ENCODE measurements around the gene DPP4. TPM values are rescaled to one million over a fixed set of nuclear protein-coding genes. Genes with fewer than 3 reads are reported as not detected.

The DPP4 gene
- total RNA-seq, 4 donors from 2014 or later, result 1.6 to 5.3 (median 3.8) TPM

GRCh38 chr2:162044586-162044985 is 29.4 kb downstream of the DPP4 start:
- Histone ChIP-seq H3K27ac (no peak overlapping the region), H3K36me3 (no peaks in the 10 kb centered on the region), H3K4me3 (no peak overlapping the region), H3K27me3 (no peaks in the 10 kb centered on the region), H3K9me3 (no peaks in the 10 kb centered on the region), H3K4me1 (peaks cover 8% of the 10 kb centered on the region)
- DNase-seq (ENCODE audit: low spot score in 2 of 2), result no peak
- WGBS, result 87% methylated on average over 4 of the region's 4 CpGs
- TF ChIP-seq EP300 (IDR thresholded peaks at IDR 0.05) (no peak), POLR2AphosphoS5 (IDR thresholded peaks at IDR 0.05) (no peak), POLR2A (IDR thresholded peaks at IDR 0.05) (no peak)

DNA sequence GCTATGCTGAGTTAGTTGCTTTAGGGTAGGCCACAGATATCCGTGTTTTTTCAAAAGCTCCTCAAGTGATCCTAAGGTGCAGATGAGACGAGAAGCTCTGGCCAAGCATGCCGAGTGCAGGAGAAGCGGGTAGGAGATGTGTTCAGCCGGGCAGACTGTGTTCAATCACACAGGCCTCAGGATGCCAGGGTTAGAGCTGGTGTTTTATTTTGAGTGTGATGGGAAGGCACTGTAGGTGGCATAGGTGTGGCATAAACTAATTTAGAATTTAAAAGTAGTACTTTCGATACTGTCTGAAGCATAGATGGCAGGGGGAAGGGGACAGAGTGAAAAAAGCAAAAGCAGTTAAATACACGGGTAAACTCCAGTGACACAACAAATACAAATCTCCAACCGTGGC is 30.9 kb downstream of the DPP4 start:
- Histone ChIP-seq H3K36me3 (no peaks in the 10 kb centered on the region), H3K4me1 (peaks cover 8% of the 10 kb centered on the region), H3K4me3 (no peak overlapping the region), H3K27ac (no peak overlapping the region), H3K27me3 (no peaks in the 10 kb centered on the region), H3K9me3 (no peaks in the 10 kb centered on the region)
- no peak for DNase-seq (ENCODE audit: low spot score in 2 of 2)
- TF ChIP-seq, protein P1, sequence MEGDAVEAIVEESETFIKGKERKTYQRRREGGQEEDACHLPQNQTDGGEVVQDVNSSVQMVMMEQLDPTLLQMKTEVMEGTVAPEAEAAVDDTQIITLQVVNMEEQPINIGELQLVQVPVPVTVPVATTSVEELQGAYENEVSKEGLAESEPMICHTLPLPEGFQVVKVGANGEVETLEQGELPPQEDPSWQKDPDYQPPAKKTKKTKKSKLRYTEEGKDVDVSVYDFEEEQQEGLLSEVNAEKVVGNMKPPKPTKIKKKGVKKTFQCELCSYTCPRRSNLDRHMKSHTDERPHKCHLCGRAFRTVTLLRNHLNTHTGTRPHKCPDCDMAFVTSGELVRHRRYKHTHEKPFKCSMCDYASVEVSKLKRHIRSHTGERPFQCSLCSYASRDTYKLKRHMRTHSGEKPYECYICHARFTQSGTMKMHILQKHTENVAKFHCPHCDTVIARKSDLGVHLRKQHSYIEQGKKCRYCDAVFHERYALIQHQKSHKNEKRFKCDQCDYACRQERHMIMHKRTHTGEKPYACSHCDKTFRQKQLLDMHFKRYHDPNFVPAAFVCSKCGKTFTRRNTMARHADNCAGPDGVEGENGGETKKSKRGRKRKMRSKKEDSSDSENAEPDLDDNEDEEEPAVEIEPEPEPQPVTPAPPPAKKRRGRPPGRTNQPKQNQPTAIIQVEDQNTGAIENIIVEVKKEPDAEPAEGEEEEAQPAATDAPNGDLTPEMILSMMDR (IDR thresholded peaks at IDR 0.05), result no peak
- TF ChIP-seq POLR2A (IDR thresholded peaks at IDR 0.05) (no peak), POLR2AphosphoS5 (IDR thresholded peaks at IDR 0.05) (no peak), EP300 (IDR thresholded peaks at IDR 0.05) (no peak)
- 92% methylated on average over 8 of the region's 8 CpGs for WGBS

DNA sequence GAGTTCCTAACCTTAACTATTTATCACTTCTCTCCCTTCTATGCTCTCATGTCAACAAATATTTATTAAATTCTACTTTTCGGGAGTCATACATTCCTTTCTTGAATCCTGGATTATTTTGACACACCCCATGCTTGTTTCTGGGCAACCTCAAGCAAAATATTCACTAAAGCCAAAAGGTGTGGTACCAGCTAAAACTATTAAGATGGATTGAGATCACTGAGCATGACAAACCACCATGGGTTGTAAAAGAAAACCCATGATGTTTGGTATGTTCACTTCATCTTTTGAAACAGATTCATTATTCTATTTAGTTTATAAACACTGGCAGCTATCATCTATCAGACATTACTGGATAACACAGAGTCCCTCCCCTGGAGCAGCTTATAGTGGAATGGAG is 32.5 kb downstream of the DPP4 start:
- peaks cover 12% of the 10 kb centered on the region for H3K4me1 ChIP-seq
- TF ChIP-seq EP300 (IDR thresholded peaks at IDR 0.05), result no peak
- TF ChIP-seq POLR2AphosphoS5 (IDR thresholded peaks at IDR 0.05), result no peak
- TF ChIP-seq POLR2A (IDR thresholded peaks at IDR 0.05), result no peak
- TF ChIP-seq, protein P1 (IDR thresholded peaks at IDR 0.05), result no peak
- H3K27me3 ChIP-seq, result no peaks in the 10 kb centered on the region
- H3K36me3 ChIP-seq, result no peaks in the 10 kb centered on the region
- WGBS, result 27% methylated on average over 1 of the region's 1 CpG
- H3K4me3 ChIP-seq, result no peak overlapping the region
- H3K9me3 ChIP-seq, result no peaks in the 10 kb centered on the region
- DNase-seq (ENCODE audit: low spot score in 2 of 2), result no peak
- no peak overlapping the region for H3K27ac ChIP-seq

GRCh38 chr2:162038725-162039124 is 35.3 kb downstream of the DPP4 start:
- TF ChIP-seq, protein P1 (IDR thresholded peaks at IDR 0.05), result no peak
- TF ChIP-seq POLR2AphosphoS5 (IDR thresholded peaks at IDR 0.05), result no peak
- TF ChIP-seq EP300 (IDR thresholded peaks at IDR 0.05), result no peak
- no peak for TF ChIP-seq POLR2A (IDR thresholded peaks at IDR 0.05)
- H3K4me3 ChIP-seq, result no peak overlapping the region
- no peaks in the 10 kb centered on the region for H3K36me3 ChIP-seq
- H3K9me3 ChIP-seq, result no peaks in the 10 kb centered on the region
- DNase-seq (ENCODE audit: low spot score in 2 of 2), result no peak
- no peaks in the 10 kb centered on the region for H3K27me3 ChIP-seq
- H3K4me1 ChIP-seq, result peaks cover 14% of the 10 kb centered on the region
- no peak overlapping the region for H3K27ac ChIP-seq

GRCh38 chr2:162037886-162038285 is 36.1 kb downstream of the DPP4 start:
- Histone ChIP-seq H3K27me3 (no peaks in the 10 kb centered on the region), H3K4me3 (no peak overlapping the region), H3K36me3 (no peaks in the 10 kb centered on the region), H3K27ac (peak overlapping the region; percentile 61), H3K9me3 (no peaks in the 10 kb centered on the region), H3K4me1 (peaks cover 14% of the 10 kb centered on the region)
- no peak for TF ChIP-seq EP300 (IDR thresholded peaks at IDR 0.05)
- TF ChIP-seq POLR2AphosphoS5 (IDR thresholded peaks at IDR 0.05), result no peak
- TF ChIP-seq POLR2A (IDR thresholded peaks at IDR 0.05), result no peak
- TF ChIP-seq, protein P1 (IDR thresholded peaks at IDR 0.05), result no peak
- no peak for DNase-seq (ENCODE audit: low spot score in 2 of 2)
- 53% methylated on average over 1 of the region's 1 CpG for WGBS
